DOHH2 (cell line): ENCODE data around the gene GTF3C2.
"Not testable (repeated sequence)": the region's sequence is repeated elsewhere in the genome, so short reads cannot be mapped to it uniquely, and the experiment has no call there.

Experiments used
- H3F3A ChIP-seq: fragments of 200-600 bp; sonication (generic), shearing (Covaris generic); 2 replicates; pipeline ENCODE4 v1.6.0; 2016; ENCODE audit warnings: antibody characterized with exemption, mild to moderate bottlenecking; ENCODE audit not compliant: control insufficient read depth, insufficient read depth
- H3K27ac ChIP-seq: fragments of 200-600 bp; sonication (generic); 2 replicates; pipeline ENCODE4 v1.5.1; 2014; ENCODE audit warnings: low read depth, mild to moderate bottlenecking, low read length, moderate library complexity
- H3K27me3 ChIP-seq: fragments of 200-600 bp; sonication (generic); 2 replicates; pipeline ENCODE4 v1.6.1; 2014; ENCODE audit warnings: mild to moderate bottlenecking, low read length, mixed read lengths; ENCODE audit not compliant: control insufficient read depth
- H3K36me3 ChIP-seq: fragments of 200-600 bp; sonication (generic); 2 replicates; pipeline ENCODE4 v1.6.1; 2014; ENCODE audit warnings: mild to moderate bottlenecking, low read length, moderate library complexity, mixed read lengths; ENCODE audit not compliant: control insufficient read depth
- H3K4me1 ChIP-seq: fragments of 200-600 bp; sonication (generic); 2 replicates; pipeline ENCODE4 v1.6.1; 2014; ENCODE audit warnings: mild to moderate bottlenecking, low read length, mixed read lengths; ENCODE audit not compliant: control insufficient read depth
- H3K4me2 ChIP-seq: fragments of 200-600 bp; sonication (generic); 2 replicates; pipeline ENCODE4 v1.6.0; 2014; ENCODE audit warnings: mild to moderate bottlenecking, low read length, moderate library complexity
- H3K4me3 ChIP-seq: fragments of 200-600 bp; sonication (generic); 2 replicates; pipeline ENCODE4 v1.5.1; 2014; ENCODE audit warnings: mild to moderate bottlenecking, low read length, mixed read lengths
- H3K79me2 ChIP-seq: fragments of 200-600 bp; sonication (generic); 2 replicates; pipeline ENCODE4 v1.6.1; 2014; ENCODE audit warnings: mild to moderate bottlenecking, low read length, mixed read lengths; ENCODE audit not compliant: control insufficient read depth
- H3K9me2 ChIP-seq: fragments of 200-600 bp; sonication (generic); replicated peaks from 2 replicates; pipeline ENCODE4 v1.6.1; 2014; ENCODE audit warnings: mild to moderate bottlenecking, low read length, mixed read lengths; ENCODE audit not compliant: control insufficient read depth
- H3K9me3 ChIP-seq: fragments of 200-600 bp; sonication (generic); 2 replicates; pipeline ENCODE4 v1.6.1; 2014; ENCODE audit warnings: antibody characterized with exemption, low read length, mixed read lengths; ENCODE audit not compliant: control insufficient read depth, insufficient read depth
- H4K20me1 ChIP-seq: fragments of 200-600 bp; sonication (generic); 2 replicates; pipeline ENCODE4 v1.6.0; 2014; ENCODE audit warnings: low read depth, mild to moderate bottlenecking, antibody characterized with exemption, low read length, moderate library complexity; ENCODE audit not compliant: control insufficient read depth, insufficient read depth
- CTCF ChIP-seq: fragments of 200-600 bp; sonication (generic); IDR thresholded peaks from one replicate; pipeline ENCODE4 v1.5.1; 2014; ENCODE audit warnings: antibody characterized with exemption, mild to moderate bottlenecking, low read depth, low read length; ENCODE audit not compliant: poor library complexity, severe bottlenecking
- EZH2phosphoT487 ChIP-seq: fragments of 200-600 bp; sonication (generic); IDR thresholded peaks from 2 replicates; pipeline ENCODE4 v1.6.1; 2017; ENCODE audit warnings: borderline replicate concordance, mild to moderate bottlenecking, antibody characterized with exemption, low read length, moderate library complexity, mixed read lengths

Gene GTF3C2

GRCh38 chr2:27353762-27354596, 2.6 kb downstream of the GTF3C2 start:
- H3K27ac ChIP-seq: no peak overlapping the region
- H3K79me2 ChIP-seq: peaks cover 97% of the 10 kb centered on the region
- H4K20me1 ChIP-seq: no peaks in the 10 kb centered on the region
- peaks cover 2% of the 10 kb centered on the region; the same call in 1 of the 2 replicates for H3F3A ChIP-seq
- TF ChIP-seq CTCF: no peak
- TF ChIP-seq EZH2phosphoT487: no peak
- no peak overlapping the region for H3K4me3 ChIP-seq
- no peaks in the 10 kb centered on the region for H3K27me3 ChIP-seq
- 0 out of 2 replicates have a peak overlapping the region, but pooled peaks have one; percentile 0 for H3K4me2 ChIP-seq
- no peaks in the 10 kb centered on the region for H3K9me3 ChIP-seq
- H3K9me2 ChIP-seq: no peaks in the 10 kb centered on the region
- peaks cover 27% of the 10 kb centered on the region for H3K36me3 ChIP-seq
- peaks cover 49% of the 10 kb centered on the region for H3K4me1 ChIP-seq

- H3K9me2 ChIP-seq, H4K20me1 ChIP-seq, H3K27me3 ChIP-seq, H3K4me2 ChIP-seq, H3F3A ChIP-seq, H3K4me3 ChIP-seq, H3K9me3 ChIP-seq, H3K27ac ChIP-seq: not testable (repeated sequence)
- Histone ChIP-seq H3K79me2 (peaks cover 95% of the 10 kb centered on the region), H3K4me1 (peaks cover 46% of the 10 kb centered on the region), H3K36me3 (peaks cover 23% of the 10 kb centered on the region)
Observed at GRCh38 chr2:27353386-27353761, 3.2 kb downstream of the GTF3C2 start.

GRCh38 chr2:27351802-27352598, 4.6 kb downstream of the GTF3C2 start:
- no peaks in the 10 kb centered on the region for H3K27me3 ChIP-seq
- H4K20me1 ChIP-seq: 0 out of 2 replicates have a peak, but pooled peaks cover 3% of the 10 kb centered on the region
- H3K4me3 ChIP-seq: no peak overlapping the region
- H3K79me2 ChIP-seq: peaks cover 95% of the 10 kb centered on the region
- H3K4me1 ChIP-seq: peaks cover 39% of the 10 kb centered on the region
- no peak overlapping the region for H3K4me2 ChIP-seq
- H3K36me3 ChIP-seq: peaks cover 17% of the 10 kb centered on the region
- H3K9me2 ChIP-seq: no peaks in the 10 kb centered on the region
- peaks cover 2% of the 10 kb centered on the region; the same call in 1 of the 2 replicates for H3F3A ChIP-seq
- no peak overlapping the region for H3K27ac ChIP-seq
- TF ChIP-seq CTCF (no peak), EZH2phosphoT487 (no peak)
- no peaks in the 10 kb centered on the region for H3K9me3 ChIP-seq
